H1 (cell line): ENCODE measurements around the gene PDZD2. TPM values are rescaled to one million over a fixed set of nuclear protein-coding genes. Genes with fewer than 3 reads are reported as not detected.

Experiments
- CTCF ChIA-PET: fragments of 300-600 bp; sonication (Branson Sonifier 250); formaldehyde crosslinking; loops from one replicate; lab custom pipeline; 2021; ENCODE audit not compliant: partially characterized antibody; lab: Charles Lee
- POLR2A ChIA-PET: fragments of 300-600 bp; sonication (Branson Sonifier 250); formaldehyde crosslinking; loops from one replicate; lab custom pipeline; 2021; ENCODE audit warnings: inconsistent platforms; ENCODE audit not compliant: partially characterized antibody; lab: Charles Lee
- DNase-seq, 2 experiments: peaks; one replicate each; pipeline versions ENCODE4 v3.0.0 to v3.0.0-alpha.2; 2010 to 2022; ENCODE audit warnings: low spot score in 2 of 2, low read depth in 1 of 2, mixed read lengths in 1 of 2
- FAIRE-seq: peaks from 2 replicates; lab custom pipeline; 2011; peaks lifted over from hg19 to GRCh38; lab: Jason Lieb, UNC
- H2AFZ ChIP-seq: 2 replicates; pipeline ENCODE4 v1.8.1; 2012; ENCODE audit warnings: low read length, inconsistent platforms
- H2AK5ac ChIP-seq: 2 replicates; pipeline ENCODE4 v1.6.1; 2013; ENCODE audit warnings: low read depth, low read length
- H2BK120ac ChIP-seq: replicated peaks from 2 replicates; pipeline ENCODE3; 2013; ENCODE audit warnings: low read depth, low read length, inconsistent platforms
- H2BK12ac ChIP-seq: 2 replicates; pipeline ENCODE4 v1.6.1; 2013; ENCODE audit warnings: low read depth, low read length
- H2BK15ac ChIP-seq: 2 replicates; pipeline ENCODE4 v1.6.1; 2013; ENCODE audit warnings: low read length
- H2BK20ac ChIP-seq: 2 replicates; pipeline ENCODE4 v1.6.1; 2013; ENCODE audit warnings: low read length
- H2BK5ac ChIP-seq: 2 replicates; pipeline ENCODE4 v1.6.1; 2013; ENCODE audit warnings: low read depth, low read length
- H3K14ac ChIP-seq: 2 replicates; pipeline ENCODE4 v1.6.1; 2013; ENCODE audit warnings: inconsistent platforms; ENCODE audit not compliant: insufficient read length
- H3K18ac ChIP-seq: 2 replicates; pipeline ENCODE4 v1.6.1; 2013; ENCODE audit warnings: low read length; ENCODE audit errors: extremely low read depth
- H3K23ac ChIP-seq: 2 replicates; pipeline ENCODE4 v1.6.1; 2013; ENCODE audit warnings: inconsistent platforms; ENCODE audit not compliant: insufficient read length
- H3K23me2 ChIP-seq: 2 replicates; pipeline ENCODE4 v1.6.1; 2013; ENCODE audit warnings: low read depth, low read length
- H3K27ac ChIP-seq: 2 replicates; pipeline ENCODE4 v1.6.1; 2011; ENCODE audit warnings: low read depth, low read length, inconsistent platforms
- H3K27me3 ChIP-seq, 4 experiments: replicated peaks in 1 of 4; 1 replicate in 1 of 4; 2 replicates in 3 of 4; pipeline versions ENCODE4 v1.6.1 to v1.8.1; 2011 to 2013; ENCODE audit warnings: low read length in 3 of 4, mild to moderate bottlenecking in 3 of 4, inconsistent platforms in 2 of 4, mixed read lengths in 2 of 4, moderate library complexity in 1 of 4; ENCODE audit not compliant: control insufficient read depth in 3 of 4, insufficient read depth in 3 of 4; ENCODE audit errors: extremely low read depth in 1 of 4
- H3K36me3 ChIP-seq, 4 experiments: 2 replicates each; pipeline versions ENCODE4 v1.6.1 to v1.8.1; 2011 to 2013; ENCODE audit warnings: mild to moderate bottlenecking in 4 of 4, low read length in 3 of 4, moderate library complexity in 2 of 4, control low read depth in 1 of 4, inconsistent platforms in 1 of 4; ENCODE audit not compliant: insufficient read depth in 4 of 4, control insufficient read depth in 2 of 4
- H3K4ac ChIP-seq: replicated peaks from 2 replicates; pipeline ENCODE3; 2013; ENCODE audit warnings: low read length, low read depth, mixed read lengths, inconsistent platforms; ENCODE audit not compliant: insufficient read length
- H3K4me1 ChIP-seq, 4 experiments: replicated peaks in 1 of 4; 1 replicate in 1 of 4; 2 replicates in 3 of 4; pipeline versions ENCODE4 v1.6.1 to v1.8.1; 2011 to 2013; ENCODE audit warnings: low read length in 3 of 4, inconsistent platforms in 2 of 4, mixed read lengths in 1 of 4; ENCODE audit not compliant: insufficient read depth in 4 of 4, control insufficient read depth in 3 of 4
- H3K4me2 ChIP-seq, 2 experiments: 2 replicates each; pipeline versions ENCODE4 v1.6.1 to v1.8.1; 2011 to 2013; ENCODE audit warnings: low read depth in 2 of 2, low read length in 2 of 2, control low read depth in 1 of 2, inconsistent platforms in 1 of 2, mild to moderate bottlenecking in 1 of 2; ENCODE audit not compliant: insufficient read depth in 1 of 2
- H3K4me3 ChIP-seq, 4 experiments: fragments of 200-600, 300-600 bp in 1 of 4; sonication (generic), shearing (Covaris generic), sonication (Bioruptor Twin) in 1 of 4; 2 replicates each; pipeline versions ENCODE4 v1.5.1 to v1.8.1; 2011 to 2016; ENCODE audit warnings: low read length in 4 of 4, low read depth in 3 of 4, control low read depth in 2 of 4, inconsistent platforms in 2 of 4, mild to moderate bottlenecking in 2 of 4, mixed read lengths in 1 of 4, moderate library complexity in 1 of 4; ENCODE audit not compliant: insufficient read depth in 2 of 4; ENCODE audit errors: extremely low read depth in 1 of 4
- H3K56ac ChIP-seq: replicated peaks from 2 replicates; pipeline ENCODE3; 2013; ENCODE audit warnings: low read depth, mild to moderate bottlenecking, mixed read lengths, low read length, inconsistent platforms; ENCODE audit not compliant: insufficient read length
- H3K79me1 ChIP-seq: 2 replicates; pipeline ENCODE4 v1.6.1; 2013; ENCODE audit warnings: low read depth, low read length, control low read depth
- H3K79me2 ChIP-seq, 2 experiments: 2 replicates each; pipeline versions ENCODE4 v1.6.1 to v1.8.1; 2012 to 2013; ENCODE audit warnings: low read length in 2 of 2, mild to moderate bottlenecking in 2 of 2, inconsistent platforms in 1 of 2; ENCODE audit not compliant: insufficient read depth in 2 of 2, control insufficient read depth in 1 of 2
- H3K9ac ChIP-seq, 4 experiments: replicated peaks in 1 of 4; 1 replicate in 1 of 4; 2 replicates in 3 of 4; pipeline versions ENCODE4 v1.6.1 to v1.8.1; 2011 to 2013; ENCODE audit warnings: low read depth in 3 of 4, low read length in 3 of 4, control low read depth in 2 of 4, mild to moderate bottlenecking in 2 of 4, moderate library complexity in 2 of 4, inconsistent platforms in 1 of 4; ENCODE audit errors: extremely low read depth in 1 of 4
- H3K9me3 ChIP-seq, 2 experiments: 2 replicates each; pipeline versions ENCODE4 v1.6.1 to v1.8.1; 2012 to 2013; ENCODE audit warnings: mild to moderate bottlenecking in 2 of 2, moderate library complexity in 2 of 2, control low read depth in 1 of 2, inconsistent platforms in 1 of 2, low read depth in 1 of 2, low read length in 1 of 2, mixed read lengths in 1 of 2; ENCODE audit not compliant: insufficient read depth in 2 of 2
- H4K20me1 ChIP-seq, 2 experiments: replicated peaks in 1 of 2; 2 replicates each; pipeline versions ENCODE3 to v1.8.1; 2011 to 2013; ENCODE audit warnings: inconsistent platforms in 2 of 2, low read length in 2 of 2, mild to moderate bottlenecking in 1 of 2; ENCODE audit not compliant: insufficient read depth in 2 of 2, control insufficient read depth in 1 of 2
- H4K5ac ChIP-seq: 2 replicates; pipeline ENCODE4 v1.6.1; 2013; ENCODE audit warnings: low read length, low read depth, mixed read lengths, inconsistent platforms; ENCODE audit not compliant: insufficient read length
- H4K8ac ChIP-seq: 2 replicates; pipeline ENCODE4 v1.8.0; 2013; ENCODE audit warnings: mild to moderate bottlenecking, moderate library complexity, low read length, inconsistent platforms; ENCODE audit not compliant: insufficient read depth; ENCODE audit errors: extremely low read depth
- H4K91ac ChIP-seq: replicated peaks from 2 replicates; pipeline ENCODE3; 2013; ENCODE audit warnings: low read length, mixed read lengths, inconsistent platforms; ENCODE audit not compliant: insufficient read length
- CBX8 ChIP-seq: fragments of 300-800, 300-1000 bp; sonication (generic); IDR thresholded peaks from 2 replicates; pipeline ENCODE4 v1.7.1; 2016; ENCODE audit warnings: low read depth, low read length, borderline replicate concordance
- CHD2 ChIP-seq: IDR thresholded peaks from 2 replicates; pipeline ENCODE4 v1.6.1; 2012; ENCODE audit warnings: low read length, improper control_type of control experiment
- CTBP2 ChIP-seq: IDR thresholded peaks from 2 replicates; pipeline ENCODE4 v1.7.0; 2011; ENCODE audit warnings: borderline replicate concordance, mild to moderate bottlenecking, moderate library complexity, mixed read lengths, low read length; ENCODE audit not compliant: insufficient read depth, insufficient read length
- EP300 ChIP-seq, 2 experiments: IDR thresholded peaks; 1 replicate in 1 of 2; 2 replicates in 1 of 2; pipeline ENCODE4 v1.6.1; 2011 to 2012; ENCODE audit warnings: low read depth in 2 of 2, low read length in 2 of 2, mild to moderate bottlenecking in 2 of 2, borderline replicate concordance in 1 of 2, inconsistent platforms in 1 of 2, moderate library complexity in 1 of 2
- EZH2 ChIP-seq: fragments of 200-600 bp; sonication (generic); IDR thresholded peaks from 2 replicates; pipeline ENCODE4 v1.7.1; 2012; ENCODE audit warnings: low read depth, mild to moderate bottlenecking, moderate library complexity, low read length, inconsistent platforms; ENCODE audit not compliant: severe bottlenecking
- FOSL1 ChIP-seq: IDR thresholded peaks from 2 replicates; pipeline ENCODE4 v1.6.1; 2011; ENCODE audit warnings: mild to moderate bottlenecking, low read depth, low read length, moderate library complexity; ENCODE audit not compliant: insufficient read depth
- KDM4A ChIP-seq: IDR thresholded peaks from one replicate; pipeline ENCODE4 v1.7.1; 2012; ENCODE audit warnings: low read depth, mild to moderate bottlenecking, moderate library complexity, low read length, inconsistent platforms; ENCODE audit not compliant: severe bottlenecking
- KDM5A ChIP-seq: fragments of 200-600 bp; IDR thresholded peaks from 2 replicates; pipeline ENCODE4 v1.7.1; 2012; ENCODE audit warnings: mild to moderate bottlenecking, low read length, inconsistent platforms, mixed read lengths
- NRF1 ChIP-seq: IDR thresholded peaks from 2 replicates; pipeline ENCODE4 v1.6.1; 2011; ENCODE audit warnings: mild to moderate bottlenecking, low read depth, low read length, improper control_type of control experiment
- TAF7 ChIP-seq: optimal IDR thresholded peaks from 2 replicates; pipeline ENCODE3; 2011; ENCODE audit warnings: low read depth, mild to moderate bottlenecking, inconsistent platforms, low read length, moderate library complexity, borderline replicate concordance
- TBP ChIP-seq: IDR thresholded peaks from 2 replicates; pipeline ENCODE4 v1.6.1; 2011; ENCODE audit warnings: low read depth, low read length, improper control_type of control experiment
- USF2 ChIP-seq: IDR thresholded peaks from 2 replicates; pipeline ENCODE4 v1.6.1; 2011; ENCODE audit warnings: low read length, improper control_type of control experiment
- WGBS, 2 experiments: shearing (Covaris generic) in 1 of 2; methylation state at CpG; one replicate each; pipeline versions ENCODE4 v1.1.6 to v1.1.7; 2013 to 2015; ENCODE audit warnings: low lambda C conversion rate in 2 of 2, mixed read lengths in 2 of 2, inconsistent platforms in 1 of 2, low coverage in 1 of 2, missing lambda C conversion rate in 1 of 2; ENCODE audit not compliant: insufficient replicate concordance in 2 of 2, insufficient coverage in 1 of 2, insufficient read length in 1 of 2; ENCODE audit errors: extremely low coverage in 1 of 2, missing lambda C conversion rate in 1 of 2; 5-methylcytosine and 5-hydroxymethylcytosine counted together
- polyA plus RNA-seq, 7 experiments: library from polyadenylated mRNA; depleted of rRNA in 3 of 7; stranded (reverse) in 5 of 7; unstranded in 2 of 7; fragments of >200 nt in 5 of 7; fragments of 200-250 nt in 2 of 7; gene quantifications; 1 replicate in 5 of 7; 2 replicates in 1 of 7; 4 replicates in 1 of 7; pipeline versions ENCODE4 v1.2.1 to v1.2.3, GENCODE V29; 2011 to 2013; ENCODE audit warnings: missing spikeins in 2 of 7, mixed read lengths in 2 of 7
- total RNA-seq: library from RNA; stranded (reverse); fragmentation: NEBNext Ultra II Directional; extraction: Animal tissue kit (Norgen Biotek cat#: 25700); gene quantifications from 2 replicates; pipeline ENCODE4 v1.2.1, GENCODE V29; 2021

PDZD2 gene
- total and polyA plus RNA-seq, 2 of the 8 experiments (the other 6 are each of a cell fraction or from before 2014, with no cell fraction given): 1.2 to 6.8 TPM

- FAIRE-seq (no peak), DNase-seq (no peak)
- no peak overlapping the region for H3K4me2 ChIP-seq
- H3K4me3 ChIP-seq: no peak overlapping the region
- H3K4me1 ChIP-seq: peaks cover 0 to 2% (median 0%) of the 10 kb centered on the region in 4 experiments; a peak in 1 of 7 replicates
- H3K9ac ChIP-seq: no peak overlapping the region
- H3K79me2 ChIP-seq: no peaks in the 10 kb centered on the region
- H3K36me3 ChIP-seq: no peaks in the 10 kb centered on the region; a peak in 1 of 8 replicates
- no peak overlapping the region for H3K56ac ChIP-seq
- H3K14ac ChIP-seq: no peak overlapping the region
- H4K5ac ChIP-seq: no peak overlapping the region
- H3K4ac ChIP-seq: no peak overlapping the region
- H3K79me1 ChIP-seq: no peaks in the 10 kb centered on the region
- no peak overlapping the region for H2AK5ac ChIP-seq
- no peak overlapping the region for H2BK20ac ChIP-seq
- ChIA-PET CTCF (interaction anchor here (0.9 to 2.2 kb wide), 6 partner anchors 11 to 279 kb away, joined by 3 to 10 read pairs (median 3); no protein-coding TSS in a partner anchor), POLR2A (no interaction called here)
- H3K23ac ChIP-seq: no peak overlapping the region
- H2BK12ac ChIP-seq: no peak overlapping the region
- no peaks in the 10 kb centered on the region for H4K20me1 ChIP-seq
- H3K23me2 ChIP-seq: no peaks in the 10 kb centered on the region
- H3K18ac ChIP-seq: no peak overlapping the region
- no peak overlapping the region for H2BK120ac ChIP-seq
- 89% methylated on average over 12 of the region's 12 CpGs; no CpG with 5 or more reads in 1 of the 2 experiments for whole genome bisulfite sequencing, 2 experiments
- no peak overlapping the region for H4K91ac ChIP-seq
- H2BK15ac ChIP-seq: no peak overlapping the region
- H3K27me3 ChIP-seq: no peaks in the 10 kb centered on the region
- no peak overlapping the region for H2BK5ac ChIP-seq
- H3K9me3 ChIP-seq: no peaks in the 10 kb centered on the region
- no peak overlapping the region for H3K27ac ChIP-seq
- no peak overlapping the region for H2AFZ ChIP-seq
- no peak overlapping the region for H4K8ac ChIP-seq
- no peak for TF ChIP-seq CHD2
- no peak for TF ChIP-seq CTBP2
- no peak for TF ChIP-seq EP300 (IDR thresholded peaks at IDR 0.05; ENCODE audit: borderline replicate concordance in 1 of 2, low read depth in 2 of 2, low read length in 2 of 2)
- TF ChIP-seq USF2: no peak
- no peak for TF ChIP-seq EZH2
- no peak for TF ChIP-seq TBP
- TF ChIP-seq FOSL1: no peak
- no peak for TF ChIP-seq NRF1
- no peak for TF ChIP-seq KDM4A
- no peak for TF ChIP-seq CBX8
- no peak for TF ChIP-seq KDM5A
- TF ChIP-seq TAF7: no peak
Measured at GRCh38 chr5:32088214-32088613, 449.3 kb downstream of the PDZD2 start.
